ENCODE data around the gene SEMA3D. TPM values are rescaled to one million over a fixed set of nuclear protein-coding genes. Genes with fewer than 3 reads are reported as not detected.

Gene SEMA3D
- total and polyA plus RNA-seq, 4 donors: 0.18 to 1.2 (median 0.72) TPM

DNA sequence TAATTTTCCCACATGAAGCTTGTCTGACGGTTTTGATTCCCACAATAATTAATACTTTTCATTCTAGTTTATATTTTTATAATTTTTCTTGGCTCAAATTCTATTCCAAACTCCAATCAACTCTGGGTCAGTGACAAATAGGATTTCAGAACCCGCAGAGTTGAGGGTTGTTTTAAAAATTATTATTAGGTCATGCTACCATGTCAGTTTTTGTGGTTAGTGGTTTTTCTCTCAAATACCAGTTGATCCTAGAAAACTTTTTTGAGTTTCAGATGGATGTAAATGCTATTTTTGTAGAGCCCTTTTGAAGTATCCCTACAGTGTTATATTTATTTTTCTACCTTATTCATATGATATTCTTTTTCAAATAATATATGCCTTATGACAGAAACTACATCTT lies 237.4 kb downstream of the SEMA3D start:
- DNase-seq (ENCODE audit: low spot score): no peak
- no peaks in the 10 kb centered on the region for H3K36me3 ChIP-seq (ENCODE audit: control insufficient read depth in 4 of 4, insufficient read depth in 3 of 4, low read depth in 1 of 4, low read length in 3 of 4)
- WGBS: 71% methylated on average over 2 of the region's 2 CpGs

GRCh38 chr7:84949067-84949466 lies 237.8 kb downstream of the SEMA3D start:
- Histone ChIP-seq H3K9me3 (ENCODE audit: control insufficient read depth in 4 of 4, low read length in 3 of 4) (no peaks in the 10 kb centered on the region), H3K27ac (ENCODE audit: low read depth in 1 of 2, low read length in 2 of 2) (no peak overlapping the region), H3K4me1 (ENCODE audit: control insufficient read depth in 4 of 4, insufficient read depth in 4 of 4, low read length in 3 of 4) (no peaks in the 10 kb centered on the region), H3K27me3 (ENCODE audit: control insufficient read depth in 4 of 4, insufficient read depth in 4 of 4, low read length in 3 of 4) (peaks cover 0 to 2% (median 0%) of the 10 kb centered on the region in 4 donors), H3K9ac (ENCODE audit: low read depth in 1 of 2, low read length in 2 of 2) (no peak overlapping the region), H3K36me3 (ENCODE audit: control insufficient read depth in 4 of 4, insufficient read depth in 3 of 4, low read depth in 1 of 4, low read length in 3 of 4) (no peaks in the 10 kb centered on the region), H3K4me3 (ENCODE audit: low read depth in 1 of 3, low read length in 3 of 3) (no peak overlapping the region)
- no peak for TF ChIP-seq FOXA2 (IDR thresholded peaks at IDR 0.05)
- TF ChIP-seq RXRA (IDR thresholded peaks at IDR 0.05): no peak
- TF ChIP-seq GABPA (IDR thresholded peaks at IDR 0.05 in 1 of 2, conservative IDR thresholded peaks at IDR 0.05 in 1 of 2): no peak
- 48% methylated on average over 1 of the region's 1 CpG for WGBS
- DNase-seq (ENCODE audit: low spot score): no peak

More for the DNA sequence above, 237.4 kb downstream of the SEMA3D start:
- TF ChIP-seq RXRA (IDR thresholded peaks at IDR 0.05) (no peak), GABPA (IDR thresholded peaks at IDR 0.05 in 1 of 2, conservative IDR thresholded peaks at IDR 0.05 in 1 of 2) (no peak), CTCF (IDR thresholded peaks at IDR 0.05; ENCODE audit: low read depth, low read length, missing input control) (no peak), NR2F2 (IDR thresholded peaks at IDR 0.05) (no peak), JUND (IDR thresholded peaks at IDR 0.05) (no peak), FOXA2 (IDR thresholded peaks at IDR 0.05) (no peak), HNF4G (IDR thresholded peaks at IDR 0.05) (no peak), MAX (IDR thresholded peaks at IDR 0.05) (no peak)
- TF ChIP-seq, protein P1, sequence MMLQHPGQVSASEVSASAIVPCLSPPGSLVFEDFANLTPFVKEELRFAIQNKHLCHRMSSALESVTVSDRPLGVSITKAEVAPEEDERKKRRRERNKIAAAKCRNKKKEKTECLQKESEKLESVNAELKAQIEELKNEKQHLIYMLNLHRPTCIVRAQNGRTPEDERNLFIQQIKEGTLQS (IDR thresholded peaks at IDR 0.05): no peak
- no peaks in the 10 kb centered on the region for H3K9me3 ChIP-seq (ENCODE audit: control insufficient read depth in 4 of 4, low read length in 3 of 4)
- H3K4me1 ChIP-seq (ENCODE audit: control insufficient read depth in 4 of 4, insufficient read depth in 4 of 4, low read length in 3 of 4): no peaks in the 10 kb centered on the region
- no peak overlapping the region for H3K4me3 ChIP-seq (ENCODE audit: low read depth in 1 of 3, low read length in 3 of 3)
- H3K27me3 ChIP-seq (ENCODE audit: control insufficient read depth in 4 of 4, insufficient read depth in 4 of 4, low read length in 3 of 4): peaks cover 0 to 2% (median 0%) of the 10 kb centered on the region in 4 donors
- H3K27ac ChIP-seq (ENCODE audit: low read depth in 1 of 2, low read length in 2 of 2): no peak overlapping the region
- no peak overlapping the region for H3K9ac ChIP-seq (ENCODE audit: low read depth in 1 of 2, low read length in 2 of 2)

GRCh38 chr7:84948634-84949033 lies 238.2 kb downstream of the SEMA3D start:
- WGBS: 35% methylated on average over 2 of the region's 2 CpGs

GRCh38 chr7:84946549-84946948 lies 240.3 kb downstream of the SEMA3D start:
- Histone ChIP-seq H3K36me3 (ENCODE audit: control insufficient read depth in 4 of 4, insufficient read depth in 3 of 4, low read depth in 1 of 4, low read length in 3 of 4) (no peaks in the 10 kb centered on the region), H3K9me3 (ENCODE audit: control insufficient read depth in 4 of 4, low read length in 3 of 4) (no peaks in the 10 kb centered on the region), H3K9ac (ENCODE audit: low read depth in 1 of 2, low read length in 2 of 2) (no peak overlapping the region), H3K27ac (ENCODE audit: low read depth in 1 of 2, low read length in 2 of 2) (no peak overlapping the region), H3K27me3 (ENCODE audit: control insufficient read depth in 4 of 4, insufficient read depth in 4 of 4, low read length in 3 of 4) (peaks cover 0 to 2% (median 0%) of the 10 kb centered on the region in 4 donors), H3K4me1 (ENCODE audit: control insufficient read depth in 4 of 4, insufficient read depth in 4 of 4, low read length in 3 of 4) (no peaks in the 10 kb centered on the region), H3K4me3 (ENCODE audit: low read depth in 1 of 3, low read length in 3 of 3) (no peak overlapping the region)
- DNase-seq (ENCODE audit: low spot score): no peak
- WGBS: 55% methylated on average over 1 of the region's 1 CpG
- TF ChIP-seq RAD21 (IDR thresholded peaks at IDR 0.05): no peak
- TF ChIP-seq YY1 (IDR thresholded peaks at IDR 0.05): no peak
- no peak for TF ChIP-seq JUND (IDR thresholded peaks at IDR 0.05)
- no peak for TF ChIP-seq RXRA (IDR thresholded peaks at IDR 0.05)
- TF ChIP-seq ZBTB33 (IDR thresholded peaks at IDR 0.05): no peak
- TF ChIP-seq TAF1 (conservative IDR thresholded peaks at IDR 0.05): no peak
- no peak for TF ChIP-seq HNF4A (conservative IDR thresholded peaks at IDR 0.05)
- no peak for TF ChIP-seq SP1 (IDR thresholded peaks at IDR 0.05)
- TF ChIP-seq, protein P1 (IDR thresholded peaks at IDR 0.05): no peak
- no peak for TF ChIP-seq MAX (IDR thresholded peaks at IDR 0.05)
- no peak for TF ChIP-seq FOXA1 (IDR thresholded peaks at IDR 0.05)
- no peak for TF ChIP-seq HNF4G (IDR thresholded peaks at IDR 0.05)

More at GRCh38 chr7:84948634-84949033, 238.2 kb downstream of the SEMA3D start:
- no peak overlapping the region for H3K27ac ChIP-seq (ENCODE audit: low read depth in 1 of 2, low read length in 2 of 2)
- no peak overlapping the region for H3K9ac ChIP-seq (ENCODE audit: low read depth in 1 of 2, low read length in 2 of 2)
- DNase-seq (ENCODE audit: low spot score): no peak
- H3K4me3 ChIP-seq (ENCODE audit: low read depth in 1 of 3, low read length in 3 of 3): no peak overlapping the region
- H3K27me3 ChIP-seq (ENCODE audit: control insufficient read depth in 4 of 4, insufficient read depth in 4 of 4, low read length in 3 of 4): peaks cover 0 to 2% (median 0%) of the 10 kb centered on the region in 4 donors
- H3K9me3 ChIP-seq (ENCODE audit: control insufficient read depth in 4 of 4, low read length in 3 of 4): no peaks in the 10 kb centered on the region
- H3K4me1 ChIP-seq (ENCODE audit: control insufficient read depth in 4 of 4, insufficient read depth in 4 of 4, low read length in 3 of 4): no peaks in the 10 kb centered on the region
- H3K36me3 ChIP-seq (ENCODE audit: control insufficient read depth in 4 of 4, insufficient read depth in 3 of 4, low read depth in 1 of 4, low read length in 3 of 4): no peaks in the 10 kb centered on the region
- no peak for TF ChIP-seq EGR1 (IDR thresholded peaks at IDR 0.05; ENCODE audit: low read depth in 2 of 2)
- no peak for TF ChIP-seq JUND (IDR thresholded peaks at IDR 0.05)
- TF ChIP-seq TAF1 (conservative IDR thresholded peaks at IDR 0.05): no peak
- no peak for TF ChIP-seq SP1 (IDR thresholded peaks at IDR 0.05)
- no peak for TF ChIP-seq NR2F2 (IDR thresholded peaks at IDR 0.05)

All from liver (tissue), 9 donors.